IPS-18a (cell line): ENCODE measurements around the gene OPCML.

ENCODE experiments used
- H3K27ac ChIP-seq: one replicate; pipeline ENCODE4 v1.5.1; 2013; ENCODE audit warnings: low read length
- H3K27me3 ChIP-seq: one replicate; pipeline ENCODE4 v1.6.1; 2013; ENCODE audit warnings: mild to moderate bottlenecking, low read length; ENCODE audit not compliant: control insufficient read depth, insufficient read depth
- H3K36me3 ChIP-seq: one replicate; pipeline ENCODE4 v1.6.1; 2013; ENCODE audit warnings: low read depth, low read length; ENCODE audit not compliant: control insufficient read depth
- H3K4me1 ChIP-seq: one replicate; pipeline ENCODE4 v1.6.1; 2013; ENCODE audit warnings: low read depth, low read length; ENCODE audit not compliant: control insufficient read depth
- H3K4me3 ChIP-seq: one replicate; pipeline ENCODE4 v1.5.1; 2013; ENCODE audit warnings: low read length
- H3K9ac ChIP-seq: one replicate; pipeline ENCODE4 v1.6.1; 2013; ENCODE audit warnings: mild to moderate bottlenecking, low read length, moderate library complexity
- H3K9me3 ChIP-seq: one replicate; pipeline ENCODE4 v1.6.1; 2013; ENCODE audit warnings: low read depth, low read length; ENCODE audit not compliant: control insufficient read depth

The OPCML gene

GRCh38 chr11:132427611-132428010 is 1104.7 kb downstream of the OPCML start:
- Histone ChIP-seq H3K9ac (no peak overlapping the region), H3K4me3 (no peak overlapping the region), H3K27ac (no peak overlapping the region), H3K27me3 (no peaks in the 10 kb centered on the region), H3K36me3 (no peaks in the 10 kb centered on the region), H3K4me1 (peaks cover 3% of the 10 kb centered on the region), H3K9me3 (no peaks in the 10 kb centered on the region)

- H3K4me3 ChIP-seq: no peak overlapping the region
- H3K36me3 ChIP-seq: no peaks in the 10 kb centered on the region
- no peak overlapping the region for H3K9ac ChIP-seq
- H3K4me1 ChIP-seq: peaks cover 3% of the 10 kb centered on the region
- no peak overlapping the region for H3K27ac ChIP-seq
- H3K9me3 ChIP-seq: no peaks in the 10 kb centered on the region
- no peaks in the 10 kb centered on the region for H3K27me3 ChIP-seq
These were observed 1107.9 kb downstream of the OPCML start for GRCh38 chr11:132424433-132424832.

GRCh38 chr11:132423266-132423665 is 1109.0 kb downstream of the OPCML start:
- Histone ChIP-seq H3K36me3 (no peaks in the 10 kb centered on the region), H3K4me1 (peaks cover 3% of the 10 kb centered on the region), H3K9ac (no peak overlapping the region), H3K27me3 (no peaks in the 10 kb centered on the region), H3K4me3 (no peak overlapping the region), H3K9me3 (no peaks in the 10 kb centered on the region), H3K27ac (no peak overlapping the region)

GRCh38 chr11:132422722-132423121 is 1109.6 kb downstream of the OPCML start:
- peaks cover 3% of the 10 kb centered on the region for H3K4me1 ChIP-seq
- no peaks in the 10 kb centered on the region for H3K27me3 ChIP-seq
- no peaks in the 10 kb centered on the region for H3K9me3 ChIP-seq
- no peak overlapping the region for H3K9ac ChIP-seq
- no peaks in the 10 kb centered on the region for H3K36me3 ChIP-seq
- no peak overlapping the region for H3K27ac ChIP-seq
- H3K4me3 ChIP-seq: no peak overlapping the region

- Histone ChIP-seq H3K4me3 (no peak overlapping the region), H3K9ac (no peak overlapping the region), H3K27ac (no peak overlapping the region), H3K9me3 (no peaks in the 10 kb centered on the region), H3K4me1 (peaks cover 3% of the 10 kb centered on the region), H3K36me3 (no peaks in the 10 kb centered on the region), H3K27me3 (no peaks in the 10 kb centered on the region)
These were observed 1110.7 kb downstream of the OPCML start for GRCh38 chr11:132421555-132421954.

- Histone ChIP-seq H3K9ac (no peak overlapping the region), H3K4me1 (no peaks in the 10 kb centered on the region), H3K36me3 (no peaks in the 10 kb centered on the region), H3K27ac (no peak overlapping the region), H3K4me3 (no peak overlapping the region), H3K27me3 (no peaks in the 10 kb centered on the region), H3K9me3 (no peaks in the 10 kb centered on the region)
These were observed 1117.8 kb downstream of the OPCML start for GRCh38 chr11:132414451-132414850.

GRCh38 chr11:132410383-132410782 is 1121.9 kb downstream of the OPCML start:
- H3K36me3 ChIP-seq: no peaks in the 10 kb centered on the region
- no peak overlapping the region for H3K27ac ChIP-seq
- H3K4me1 ChIP-seq: peaks cover 2% of the 10 kb centered on the region
- no peak overlapping the region for H3K9ac ChIP-seq
- H3K27me3 ChIP-seq: no peaks in the 10 kb centered on the region
- no peaks in the 10 kb centered on the region for H3K9me3 ChIP-seq
- no peak overlapping the region for H3K4me3 ChIP-seq

- H3K9ac ChIP-seq: no peak overlapping the region
- H3K9me3 ChIP-seq: no peaks in the 10 kb centered on the region
- H3K27me3 ChIP-seq: no peaks in the 10 kb centered on the region
- no peak overlapping the region for H3K27ac ChIP-seq
- peaks cover 5% of the 10 kb centered on the region for H3K4me1 ChIP-seq
- H3K36me3 ChIP-seq: no peaks in the 10 kb centered on the region
- no peak overlapping the region for H3K4me3 ChIP-seq
These were observed 1122.5 kb downstream of the OPCML start for GRCh38 chr11:132409573-132410355.

GRCh38 chr11:132408877-132409276 is 1123.4 kb downstream of the OPCML start:
- Histone ChIP-seq H3K4me1 (peaks cover 5% of the 10 kb centered on the region), H3K9ac (no peak overlapping the region), H3K27ac (no peak overlapping the region), H3K4me3 (no peak overlapping the region), H3K9me3 (no peaks in the 10 kb centered on the region), H3K36me3 (no peaks in the 10 kb centered on the region), H3K27me3 (no peaks in the 10 kb centered on the region)

GRCh38 chr11:132405728-132406127 is 1126.6 kb downstream of the OPCML start:
- Histone ChIP-seq H3K4me3 (no peak overlapping the region), H3K27me3 (no peaks in the 10 kb centered on the region), H3K4me1 (peaks cover 13% of the 10 kb centered on the region), H3K27ac (no peak overlapping the region), H3K36me3 (no peaks in the 10 kb centered on the region), H3K9ac (no peak overlapping the region), H3K9me3 (no peaks in the 10 kb centered on the region)

GRCh38 chr11:132402071-132402684 is 1130.1 kb downstream of the OPCML start:
- Histone ChIP-seq H3K27me3 (no peaks in the 10 kb centered on the region), H3K4me3 (no peak overlapping the region), H3K9ac (no peak overlapping the region), H3K9me3 (no peaks in the 10 kb centered on the region), H3K27ac (no peak overlapping the region), H3K4me1 (peaks cover 13% of the 10 kb centered on the region), H3K36me3 (no peaks in the 10 kb centered on the region)

- Histone ChIP-seq H3K27ac (no peak overlapping the region), H3K27me3 (no peaks in the 10 kb centered on the region), H3K9ac (no peak overlapping the region), H3K36me3 (no peaks in the 10 kb centered on the region), H3K9me3 (no peaks in the 10 kb centered on the region), H3K4me1 (peaks cover 4% of the 10 kb centered on the region), H3K4me3 (no peak overlapping the region)
These were observed 1136.0 kb downstream of the OPCML start for GRCh38 chr11:132396318-132396717.
